Measurements from ENCODE around the gene MYO18B.
"Not testable (repeated sequence)": the region's sequence is repeated elsewhere in the genome, so short reads cannot be mapped to it uniquely, and the experiment has no call there.

DNA sequence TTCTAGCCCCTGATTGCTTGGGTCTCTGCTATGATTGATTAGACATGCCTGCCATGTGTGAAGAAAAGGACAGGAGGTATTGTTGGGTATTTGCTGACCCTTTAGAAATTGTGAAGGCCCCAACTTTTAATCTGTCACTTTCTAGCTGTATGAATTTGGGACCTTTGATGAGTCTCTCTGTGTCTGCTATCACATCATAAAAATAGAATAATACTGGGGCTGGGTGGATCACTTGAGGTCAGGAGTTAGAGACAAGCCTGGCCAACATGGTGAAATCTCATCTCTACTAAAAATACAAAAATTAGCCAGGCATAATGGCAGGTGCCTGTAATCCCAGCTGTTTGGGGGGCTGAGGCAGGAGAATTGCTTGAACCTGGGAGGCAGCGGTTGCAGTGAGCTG, 242.9 kb downstream of the MYO18B start:
- TF ChIP-seq, protein P1, sequence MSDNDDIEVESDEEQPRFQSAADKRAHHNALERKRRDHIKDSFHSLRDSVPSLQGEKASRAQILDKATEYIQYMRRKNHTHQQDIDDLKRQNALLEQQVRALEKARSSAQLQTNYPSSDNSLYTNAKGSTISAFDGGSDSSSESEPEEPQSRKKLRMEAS (IDR thresholded peaks at IDR 0.05; ENCODE audit: low read depth, low read length), result not testable (repeated sequence)
- not testable (repeated sequence) for TF ChIP-seq CTCF (IDR thresholded peaks at IDR 0.05; ENCODE audit: low read depth, low read length); POLR2A (IDR thresholded peaks at IDR 0.05; ENCODE audit: extremely low read depth, insufficient read length)

Measured in NB4 (cell line).